HG03469 (cell line): ENCODE data around the gene HEPHL1.
"Not testable (repeated sequence)": the region's sequence is repeated elsewhere in the genome, so short reads cannot be mapped to it uniquely, and the experiment has no call there.

ENCODE experiments used
- ATAC-seq: cut with Tn5 transposase; IDR thresholded peaks from one replicate; pipeline ENCODE4 v1.9.1; 2021; ENCODE audit warnings: mild to moderate bottlenecking, moderate library complexity, moderate number of reproducible peaks; ENCODE audit not compliant: unreplicated experiment

HEPHL1 gene

DNA sequence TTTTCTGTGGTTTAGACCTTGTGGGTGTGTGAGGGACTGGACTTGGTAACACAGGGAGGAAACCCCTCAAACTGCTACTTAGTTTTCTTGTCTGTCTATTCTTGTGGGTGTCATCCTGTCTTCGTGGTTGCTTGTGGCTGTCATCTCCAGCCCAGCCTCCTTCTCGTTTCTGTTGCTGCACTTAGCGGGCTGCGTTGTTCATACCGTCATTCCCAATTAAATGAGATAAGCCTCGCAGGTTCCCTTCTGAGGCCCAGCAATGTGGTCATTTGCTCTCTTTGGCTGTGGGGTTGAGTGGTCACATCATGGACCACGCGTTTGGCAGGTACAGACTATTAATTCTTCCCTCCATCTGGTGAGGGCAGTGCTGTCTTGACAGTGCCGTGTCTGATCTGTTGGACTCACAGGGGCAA is 126.3 kb downstream of the HEPHL1 start:
- no peak for ATAC-seq

GRCh38 chr11:94148189-94148588 is 127.0 kb downstream of the HEPHL1 start:
- no peak for ATAC-seq

GRCh38 chr11:94149431-94150017 is 128.4 kb downstream of the HEPHL1 start:
- ATAC-seq, result no peak

GRCh38 chr11:94150056-94150455 is 128.9 kb downstream of the HEPHL1 start:
- no peak for ATAC-seq

DNA sequence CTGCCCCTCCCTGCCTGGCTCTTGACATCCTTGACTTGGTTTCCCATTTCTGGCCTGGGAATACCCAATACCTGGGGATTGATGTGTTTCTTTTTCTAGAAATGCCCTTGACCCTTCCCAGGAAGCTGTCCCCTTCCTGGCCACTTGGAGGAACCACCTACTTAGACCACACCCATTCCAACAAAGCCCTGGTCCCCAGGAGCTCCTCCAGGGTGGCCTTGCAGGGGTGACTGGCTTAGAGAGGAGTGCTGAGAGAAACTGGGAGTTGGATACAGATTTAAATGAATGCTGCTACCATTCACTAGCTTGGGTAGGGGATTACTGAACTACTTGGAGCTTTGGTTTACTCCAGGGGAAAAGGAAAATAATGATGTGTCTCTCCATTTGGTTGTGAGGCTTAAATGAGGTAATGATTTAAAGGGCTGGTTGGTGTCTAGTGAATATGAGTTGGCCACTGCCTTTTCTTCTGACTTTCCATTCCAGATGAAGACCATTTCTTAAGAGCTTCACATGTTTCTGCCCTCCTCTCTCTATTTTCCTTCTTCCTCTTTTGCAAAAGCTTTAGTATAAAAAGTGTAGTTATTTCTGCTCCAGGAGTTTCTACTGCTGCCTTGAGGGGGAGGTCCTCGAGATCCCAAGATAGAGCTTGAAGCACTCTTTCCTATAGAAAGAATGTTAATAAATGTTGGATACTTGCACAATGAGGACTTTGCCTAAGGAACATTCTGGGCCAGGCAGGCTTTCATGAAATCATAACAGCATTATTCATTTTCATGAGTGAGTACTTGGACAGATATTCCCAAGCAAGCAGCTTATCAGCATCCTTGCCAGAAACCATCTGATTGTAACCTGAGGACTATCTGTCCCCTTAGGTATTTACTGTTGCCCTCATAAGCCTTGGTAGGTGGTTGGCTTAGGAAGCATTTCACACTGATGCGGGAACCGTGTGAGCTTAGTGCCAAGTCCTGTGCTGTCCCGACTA is 129.8 kb downstream of the HEPHL1 start:
- ATAC-seq, result no peak

GRCh38 chr11:94151903-94152677 is 130.9 kb downstream of the HEPHL1 start:
- no peak for ATAC-seq

GRCh38 chr11:94152678-94153065 is 131.5 kb downstream of the HEPHL1 start:
- no peak for ATAC-seq

- no peak for ATAC-seq
Measured at GRCh38 chr11:94153320-94153719, 132.2 kb downstream of the HEPHL1 start.

DNA sequence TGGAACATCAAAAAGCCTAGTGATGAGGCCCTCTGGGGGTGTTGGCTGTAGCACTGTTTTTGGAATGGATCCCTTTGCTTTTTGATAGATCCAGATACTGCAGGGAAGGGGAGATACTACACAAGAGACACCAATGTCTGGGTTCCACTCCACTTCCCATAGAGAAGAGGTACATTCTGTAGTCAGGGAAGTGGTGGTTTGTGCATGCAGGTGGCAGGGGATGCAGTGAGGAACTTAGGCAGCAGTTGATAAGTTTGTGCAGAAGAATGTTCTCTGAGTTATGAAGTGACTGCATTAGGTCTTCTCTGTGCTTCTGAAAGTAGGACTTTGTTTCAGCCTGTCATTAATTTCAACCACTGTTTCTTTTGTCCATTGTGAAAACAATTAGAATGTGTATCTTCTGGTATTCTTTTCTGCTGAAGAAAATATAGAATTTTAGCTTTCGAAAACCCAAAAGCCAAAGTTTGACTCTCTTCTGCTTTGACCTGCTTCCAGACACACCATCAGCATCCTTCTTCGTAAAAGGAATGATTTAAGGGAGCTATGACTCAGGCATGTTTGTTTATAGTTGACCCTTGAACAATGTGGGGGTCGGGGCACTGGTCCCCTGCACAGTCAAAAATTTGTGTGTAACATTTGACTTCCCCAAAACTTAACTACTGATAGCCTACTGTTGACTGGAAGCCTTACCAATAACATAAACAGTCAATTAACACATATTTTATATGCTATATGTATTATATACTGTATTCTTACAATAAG is 133.1 kb downstream of the HEPHL1 start:
- ATAC-seq, result no peak

DNA sequence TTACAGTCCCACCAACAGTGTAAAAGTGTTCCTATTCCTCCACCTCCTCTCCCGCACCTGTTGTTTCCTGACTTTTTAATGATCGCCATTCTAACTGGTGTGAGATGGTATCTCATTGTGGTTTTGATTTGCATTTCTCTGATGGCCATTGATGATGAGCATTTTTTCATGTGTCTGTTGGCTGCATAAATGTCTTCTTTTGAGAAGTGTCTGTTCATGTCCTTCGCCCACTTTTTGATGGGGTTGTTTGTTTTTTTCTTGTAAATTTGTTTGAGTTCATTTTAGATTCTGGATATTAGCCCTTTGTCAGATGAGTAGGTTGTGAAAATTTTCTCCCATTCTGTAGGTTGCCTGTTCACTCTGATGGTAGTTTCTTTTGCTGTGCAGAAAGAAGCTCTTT is 136.2 kb downstream of the HEPHL1 start:
- not testable (repeated sequence) for ATAC-seq
